ENCODE measurements around the gene CTSL.

Gene CTSL

DNA sequence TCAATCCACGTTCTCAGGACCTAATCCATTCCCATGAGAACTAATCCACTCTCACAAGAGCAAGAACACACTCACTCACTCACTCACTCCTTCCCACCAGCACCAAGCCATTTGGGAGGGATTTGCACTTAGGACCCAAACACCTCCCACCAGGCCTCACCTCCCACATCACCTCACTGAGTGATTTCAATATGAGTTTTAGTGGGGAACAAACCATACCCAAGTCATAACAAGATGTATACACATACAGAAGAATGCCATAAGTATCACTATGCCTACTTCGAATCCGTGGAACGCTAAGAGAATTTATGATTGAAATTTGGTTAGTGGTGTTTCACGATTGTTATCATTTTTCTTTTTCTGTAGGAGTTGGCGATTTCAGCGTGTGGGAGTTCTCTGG is 29.3 kb upstream of the CTSL start:
- Histone ChIP-seq H3K9me2 (replicated peaks; ENCODE audit: control insufficient read depth, low read length) (no peaks in the 10 kb centered on the region), H3K27me3 (ENCODE audit: control insufficient read depth, low read length) (no peaks in the 10 kb centered on the region)

DNA sequence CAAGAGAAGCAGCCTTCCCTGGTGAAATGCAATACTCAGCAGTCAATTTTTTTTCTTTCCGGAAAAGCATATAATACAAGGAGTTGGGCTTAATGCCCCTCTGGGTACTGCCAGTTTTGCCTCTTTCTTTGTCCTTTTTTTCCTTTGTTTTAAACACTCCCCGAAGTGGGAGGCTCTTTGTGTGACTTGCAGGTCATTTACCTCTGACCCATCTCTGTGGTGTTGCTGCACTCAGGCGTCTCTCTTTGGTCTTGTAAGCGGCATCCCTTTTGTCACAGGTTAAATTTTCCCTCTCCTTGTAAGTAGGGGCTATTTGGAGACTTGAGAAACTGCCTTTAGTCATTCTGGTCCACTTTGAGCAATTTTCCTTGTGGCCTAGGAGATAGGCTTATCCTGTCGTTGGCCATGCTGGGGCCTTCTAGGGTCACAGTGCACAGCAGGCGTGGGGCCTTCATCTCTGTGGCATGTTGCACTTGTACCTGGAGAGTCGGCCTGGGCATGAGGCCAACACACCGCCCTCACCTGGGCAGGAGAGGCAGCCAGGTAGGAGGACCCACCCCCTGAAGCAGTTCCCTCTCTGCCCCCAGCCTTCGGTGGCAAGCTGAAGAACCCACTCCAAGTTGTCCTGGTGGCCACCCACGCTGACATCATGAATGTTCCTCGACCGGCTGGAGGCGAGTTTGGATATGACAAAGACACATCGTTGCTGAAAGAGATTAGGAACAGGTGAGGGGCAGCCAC is 27.7 kb upstream of the CTSL start:
- Histone ChIP-seq H3K9me3 (ENCODE audit: control insufficient read depth, insufficient read depth, low read length) (no peaks in the 10 kb centered on the region), H3K4me1 (ENCODE audit: control insufficient read depth, low read length) (no peaks in the 10 kb centered on the region), H3K27ac (ENCODE audit: low read depth, low read length) (no peak overlapping the region), H4K20me1 (ENCODE audit: control insufficient read depth, insufficient read depth, low read depth, low read length) (no peaks in the 10 kb centered on the region), H3F3A (ENCODE audit: control insufficient read depth, insufficient read depth) (no peaks in the 10 kb centered on the region), H3K36me3 (ENCODE audit: control insufficient read depth, low read length) (no peaks in the 10 kb centered on the region), H3K9me2 (replicated peaks; ENCODE audit: control insufficient read depth, low read length) (no peaks in the 10 kb centered on the region), H3K4me2 (ENCODE audit: low read length) (no peak overlapping the region), H3K79me2 (ENCODE audit: control insufficient read depth, low read length) (no peaks in the 10 kb centered on the region), H3K27me3 (ENCODE audit: control insufficient read depth, low read length) (no peaks in the 10 kb centered on the region), H3K4me3 (ENCODE audit: low read length) (no peak overlapping the region)
- TF ChIP-seq, protein P1, sequence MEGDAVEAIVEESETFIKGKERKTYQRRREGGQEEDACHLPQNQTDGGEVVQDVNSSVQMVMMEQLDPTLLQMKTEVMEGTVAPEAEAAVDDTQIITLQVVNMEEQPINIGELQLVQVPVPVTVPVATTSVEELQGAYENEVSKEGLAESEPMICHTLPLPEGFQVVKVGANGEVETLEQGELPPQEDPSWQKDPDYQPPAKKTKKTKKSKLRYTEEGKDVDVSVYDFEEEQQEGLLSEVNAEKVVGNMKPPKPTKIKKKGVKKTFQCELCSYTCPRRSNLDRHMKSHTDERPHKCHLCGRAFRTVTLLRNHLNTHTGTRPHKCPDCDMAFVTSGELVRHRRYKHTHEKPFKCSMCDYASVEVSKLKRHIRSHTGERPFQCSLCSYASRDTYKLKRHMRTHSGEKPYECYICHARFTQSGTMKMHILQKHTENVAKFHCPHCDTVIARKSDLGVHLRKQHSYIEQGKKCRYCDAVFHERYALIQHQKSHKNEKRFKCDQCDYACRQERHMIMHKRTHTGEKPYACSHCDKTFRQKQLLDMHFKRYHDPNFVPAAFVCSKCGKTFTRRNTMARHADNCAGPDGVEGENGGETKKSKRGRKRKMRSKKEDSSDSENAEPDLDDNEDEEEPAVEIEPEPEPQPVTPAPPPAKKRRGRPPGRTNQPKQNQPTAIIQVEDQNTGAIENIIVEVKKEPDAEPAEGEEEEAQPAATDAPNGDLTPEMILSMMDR (IDR thresholded peaks at IDR 0.05; ENCODE audit: low read depth, low read length, poor library complexity, severe bottlenecking), result no peak
- no peak for TF ChIP-seq EZH2phosphoT487 (IDR thresholded peaks at IDR 0.05; ENCODE audit: borderline replicate concordance, low read length)

More for the DNA sequence above, 29.3 kb upstream of the CTSL start:
- Histone ChIP-seq H3K4me1 (ENCODE audit: control insufficient read depth, low read length) (no peaks in the 10 kb centered on the region), H3K27ac (ENCODE audit: low read depth, low read length) (no peak overlapping the region), H3K36me3 (ENCODE audit: control insufficient read depth, low read length) (no peaks in the 10 kb centered on the region), H4K20me1 (ENCODE audit: control insufficient read depth, insufficient read depth, low read depth, low read length) (no peaks in the 10 kb centered on the region), H3K4me2 (ENCODE audit: low read length) (no peak overlapping the region), H3K9me3 (ENCODE audit: control insufficient read depth, insufficient read depth, low read length) (no peaks in the 10 kb centered on the region), H3F3A (ENCODE audit: control insufficient read depth, insufficient read depth) (no peaks in the 10 kb centered on the region), H3K4me3 (ENCODE audit: low read length) (no peak overlapping the region), H3K79me2 (ENCODE audit: control insufficient read depth, low read length) (no peaks in the 10 kb centered on the region)
- TF ChIP-seq, protein P1 (IDR thresholded peaks at IDR 0.05; ENCODE audit: low read depth, low read length, poor library complexity, severe bottlenecking), result no peak
- no peak for TF ChIP-seq EZH2phosphoT487 (IDR thresholded peaks at IDR 0.05; ENCODE audit: borderline replicate concordance, low read length)

DNA sequence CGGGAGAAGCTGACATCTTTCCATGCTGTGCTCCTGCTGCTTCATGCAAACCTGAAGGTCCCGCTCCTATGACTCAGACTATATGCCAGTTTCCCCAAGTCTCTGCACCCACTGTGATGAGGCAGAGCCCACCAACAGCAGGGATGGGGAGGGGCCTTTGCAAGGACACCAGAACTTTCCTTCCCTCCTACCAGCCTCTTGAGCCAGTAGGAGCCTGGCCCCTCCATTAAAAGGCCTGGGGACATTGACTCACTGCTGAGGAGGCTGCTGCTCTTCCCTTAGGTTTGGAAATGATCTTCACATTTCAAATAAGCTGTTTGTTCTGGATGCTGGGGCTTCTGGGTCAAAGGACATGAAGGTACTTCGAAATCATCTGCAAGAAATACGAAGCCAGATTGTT is 26.1 kb upstream of the CTSL start:
- TF ChIP-seq, protein P1 (IDR thresholded peaks at IDR 0.05; ENCODE audit: low read depth, low read length, poor library complexity, severe bottlenecking), result no peak
- no peaks in the 10 kb centered on the region for H3K79me2 ChIP-seq (ENCODE audit: control insufficient read depth, low read length)
- H3K4me1 ChIP-seq (ENCODE audit: control insufficient read depth, low read length), result no peaks in the 10 kb centered on the region
- no peak overlapping the region for H3K4me3 ChIP-seq (ENCODE audit: low read length)
- H3K27ac ChIP-seq (ENCODE audit: low read depth, low read length), result no peak overlapping the region
- no peaks in the 10 kb centered on the region for H3K9me2 ChIP-seq (replicated peaks; ENCODE audit: control insufficient read depth, low read length)
- H3K27me3 ChIP-seq (ENCODE audit: control insufficient read depth, low read length), result no peaks in the 10 kb centered on the region
- H3K4me2 ChIP-seq (ENCODE audit: low read length), result no peak overlapping the region
- no peaks in the 10 kb centered on the region for H3F3A ChIP-seq (ENCODE audit: control insufficient read depth, insufficient read depth)
- no peaks in the 10 kb centered on the region for H3K36me3 ChIP-seq (ENCODE audit: control insufficient read depth, low read length)
- H3K9me3 ChIP-seq (ENCODE audit: control insufficient read depth, insufficient read depth, low read length), result no peaks in the 10 kb centered on the region
- H4K20me1 ChIP-seq (ENCODE audit: control insufficient read depth, insufficient read depth, low read depth, low read length), result no peaks in the 10 kb centered on the region

Measured in DOHH2 (cell line).